CD4-positive, alpha-beta T cell treated with Interleukin-6 at 100 ng/mL for 8 hours (primary cell): ENCODE results near the gene PUM1.

Source experiments
- DNase-seq: peaks from one replicate; pipeline ENCODE4 v3.0.0-alpha.2; 2020; ENCODE audit warnings: mixed read lengths, low spot score

The PUM1 gene

DNA sequence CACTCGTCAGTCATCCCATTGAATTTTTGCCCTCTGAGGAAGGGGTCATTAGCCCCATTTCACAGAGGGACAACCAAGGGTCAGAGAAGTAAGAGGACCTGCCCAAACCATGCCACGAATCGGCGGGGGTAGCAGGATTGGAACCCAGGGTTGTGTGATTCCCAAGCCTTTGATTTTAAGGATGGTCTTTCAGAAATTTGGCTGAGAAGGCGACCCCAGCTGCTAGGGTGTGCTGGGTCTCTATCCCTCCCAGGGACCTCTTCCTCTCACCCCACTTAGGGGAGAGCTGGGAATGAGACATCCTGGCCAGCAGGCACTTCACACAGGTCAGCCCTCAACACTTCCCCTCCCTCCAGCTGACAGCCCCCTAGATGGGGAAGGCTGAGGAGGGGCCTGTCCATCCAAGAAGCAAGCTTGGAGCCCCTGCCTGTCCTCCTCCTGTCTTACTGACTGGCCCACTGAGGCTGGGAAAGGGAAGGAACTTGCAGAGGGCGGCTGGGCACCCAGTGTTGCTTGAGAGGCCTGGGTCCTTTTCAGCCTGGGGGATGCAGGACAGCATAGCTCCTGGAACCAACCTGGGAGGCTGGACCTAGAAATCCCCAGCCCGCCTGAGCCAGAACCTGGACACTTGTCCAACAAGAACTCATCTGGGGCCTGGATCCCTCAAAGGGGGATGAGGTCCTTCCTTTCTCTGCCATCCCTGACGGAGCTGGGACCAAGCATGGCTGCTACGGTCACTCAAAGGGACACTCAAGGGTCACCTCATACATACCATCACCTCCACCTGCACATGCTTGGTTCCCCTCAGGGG lies 158.7 kb downstream of the PUM1 start:
- DNase-seq: no peak

DNA sequence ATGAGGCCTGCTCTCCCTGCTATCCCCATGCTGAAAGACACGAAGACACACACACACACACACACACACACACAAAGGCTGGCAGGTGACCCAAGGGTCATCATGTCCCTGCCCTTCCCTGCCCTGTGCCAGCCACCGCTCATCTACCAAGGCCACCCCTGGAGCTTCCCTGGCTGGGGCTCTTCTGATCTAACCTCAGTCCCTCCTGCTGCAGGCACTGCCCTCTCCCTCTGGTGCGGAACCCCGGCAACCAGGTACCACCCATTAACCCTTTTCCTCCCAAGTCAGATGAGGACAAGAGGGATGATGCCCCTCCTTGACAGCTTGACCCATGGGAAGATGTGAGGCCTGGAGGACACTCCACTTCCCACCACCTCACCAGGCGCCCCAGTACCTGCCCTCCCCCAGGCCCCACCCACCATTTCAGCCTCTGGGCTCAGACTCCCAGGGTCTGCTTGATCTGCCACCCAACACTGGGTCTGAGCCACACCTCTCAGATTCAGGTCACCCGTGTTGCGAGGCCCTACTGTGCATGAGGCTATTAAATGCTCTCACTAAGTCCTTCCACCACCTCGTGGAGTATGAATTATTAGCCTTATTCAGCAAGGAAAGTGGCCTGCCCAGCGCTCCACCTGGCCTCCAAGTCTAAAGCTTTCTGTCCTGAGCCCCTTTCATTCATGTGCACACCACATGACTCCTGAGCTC lies 159.4 kb downstream of the PUM1 start:
- DNase-seq: no peak

DNA sequence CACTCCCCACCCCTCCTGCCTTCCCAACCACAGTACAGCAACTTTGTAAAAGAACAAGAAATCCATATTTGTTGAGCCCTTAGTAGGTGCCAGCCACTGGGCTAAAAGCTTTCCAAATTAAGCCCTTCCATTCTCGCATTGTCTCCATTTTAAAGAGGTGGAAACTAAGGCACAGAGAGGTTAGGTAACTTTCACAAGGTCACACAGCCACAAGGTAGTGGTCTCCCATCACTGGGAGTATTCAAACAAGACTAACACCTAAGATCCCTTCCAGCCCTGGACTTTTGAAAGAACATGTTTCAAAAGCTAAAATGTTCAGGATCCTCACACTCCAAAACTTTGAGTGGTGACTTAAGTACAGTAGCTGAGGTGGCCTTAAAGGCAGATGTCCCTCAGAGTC lies 160.1 kb downstream of the PUM1 start:
- DNase-seq: no peak

DNA sequence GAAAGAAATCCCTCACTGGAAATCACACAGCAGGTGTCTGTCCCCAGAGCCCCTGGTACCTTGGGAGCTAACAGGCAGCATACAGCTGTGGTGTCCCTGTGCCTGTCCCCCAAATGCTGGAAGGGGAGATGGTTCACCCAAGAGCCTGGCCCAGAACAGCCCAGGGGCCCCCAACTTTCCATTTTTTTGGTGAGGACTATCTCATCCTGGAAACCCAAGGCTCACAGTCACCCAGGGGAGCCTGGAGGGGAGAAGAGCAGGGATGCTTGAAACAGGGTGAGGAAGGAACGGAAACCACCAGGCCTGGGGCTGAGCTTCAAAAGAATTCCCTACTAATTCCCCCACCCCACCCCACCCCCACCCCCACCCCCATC lies 160.6 kb downstream of the PUM1 start:
- DNase-seq: no peak

DNA sequence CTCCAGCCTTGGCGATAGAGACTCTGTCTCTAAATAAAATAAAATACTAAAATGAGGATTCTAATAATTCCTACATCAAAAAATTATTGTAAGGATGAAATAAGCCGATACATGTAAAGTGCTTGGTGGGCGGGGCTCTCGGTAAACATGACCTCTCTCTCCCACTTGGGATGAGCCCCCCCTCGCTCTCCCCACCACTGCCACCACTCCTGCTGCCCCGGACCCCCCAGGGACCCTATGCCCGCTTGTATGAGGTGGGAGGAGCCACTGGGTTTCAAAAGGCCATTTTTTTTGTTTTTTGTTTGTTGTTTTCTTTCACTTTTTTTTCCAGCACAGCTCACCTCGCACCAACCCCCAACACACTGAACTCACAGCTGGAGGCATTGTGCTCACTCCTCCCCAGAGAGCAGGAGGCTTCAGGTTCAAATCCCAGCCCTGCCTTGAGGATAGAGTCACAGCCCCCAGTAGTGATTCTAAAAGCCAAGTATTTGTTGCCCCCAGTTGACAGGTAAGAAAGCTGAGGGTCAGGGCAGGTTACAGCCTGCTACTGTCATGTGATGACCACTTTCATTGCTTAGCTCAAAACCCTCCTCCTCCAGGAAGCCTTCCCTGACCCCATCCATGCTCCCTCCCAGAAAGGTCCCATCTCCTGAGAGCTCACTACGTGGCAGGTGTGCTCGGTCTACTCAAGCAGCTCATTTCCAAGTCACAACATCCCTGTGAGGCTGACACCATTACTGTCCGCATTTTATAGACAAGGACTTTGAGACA lies 161.1 kb downstream of the PUM1 start:
- no peak for DNase-seq

DNA sequence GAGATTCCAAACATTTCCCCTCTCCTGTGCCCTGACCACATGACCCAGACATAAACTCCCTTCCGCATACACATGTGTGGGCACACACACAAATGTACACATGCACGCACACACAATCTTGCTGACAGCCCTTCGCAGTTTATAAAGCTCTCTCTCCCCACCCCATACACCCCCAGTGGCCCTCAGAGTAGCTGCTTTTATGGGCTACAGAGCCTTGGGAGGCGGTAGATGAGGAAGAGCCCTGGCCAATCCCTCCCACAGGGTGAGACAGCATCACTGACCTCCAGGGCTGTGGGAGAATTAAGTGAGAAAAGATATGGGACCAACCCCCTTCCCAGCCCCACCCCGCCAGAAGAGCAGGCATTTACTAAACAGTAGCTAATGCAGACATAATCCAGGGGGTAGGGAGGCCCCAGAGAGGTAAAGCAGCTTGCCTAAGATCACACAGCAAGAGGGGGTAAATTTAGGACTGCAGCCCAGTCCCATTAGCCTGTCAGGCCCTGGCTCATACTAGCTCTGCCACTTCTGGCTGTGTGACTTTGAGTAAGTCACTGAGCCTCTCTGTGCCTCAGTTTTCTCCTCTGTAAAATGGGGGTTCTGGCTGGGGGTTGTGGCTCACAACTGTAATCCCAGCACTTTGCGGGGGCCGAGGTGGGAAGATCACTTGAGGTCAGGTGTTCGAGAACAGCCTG lies 162.0 kb downstream of the PUM1 start:
- DNase-seq: no peak

DNA sequence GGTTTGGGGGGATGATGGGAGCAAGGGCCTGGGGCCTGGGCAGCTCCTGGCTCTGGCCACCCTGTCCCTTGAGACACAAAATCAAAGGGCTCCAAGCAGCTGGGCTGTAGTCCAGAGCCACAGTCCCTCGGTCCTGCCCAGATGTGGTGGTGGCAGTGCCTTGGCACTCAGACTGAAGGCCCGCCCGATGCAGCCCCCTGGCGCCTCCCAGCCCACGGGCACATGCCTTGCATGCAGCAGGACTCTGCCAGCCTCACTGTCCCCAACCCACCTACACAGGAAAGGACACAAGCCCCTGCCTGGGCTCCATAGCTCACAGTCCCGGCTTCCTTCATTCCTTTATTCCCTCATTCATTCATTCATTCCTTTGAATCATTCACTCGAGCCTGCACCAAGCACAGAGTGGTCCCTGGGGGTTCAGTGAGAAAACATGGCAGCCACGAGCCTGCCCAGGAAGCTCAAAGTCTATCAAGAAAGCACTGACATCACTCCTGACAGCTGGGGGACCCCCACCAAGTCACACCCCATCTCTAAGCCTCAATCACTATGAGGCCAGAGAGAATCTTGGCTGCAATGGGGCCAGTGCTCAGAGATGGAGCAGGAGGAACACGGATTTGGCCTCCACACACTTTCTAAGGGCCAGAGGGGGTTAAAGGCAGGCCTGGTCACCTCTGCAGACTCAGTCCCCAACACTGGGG lies 162.8 kb downstream of the PUM1 start:
- no peak for DNase-seq

DNA sequence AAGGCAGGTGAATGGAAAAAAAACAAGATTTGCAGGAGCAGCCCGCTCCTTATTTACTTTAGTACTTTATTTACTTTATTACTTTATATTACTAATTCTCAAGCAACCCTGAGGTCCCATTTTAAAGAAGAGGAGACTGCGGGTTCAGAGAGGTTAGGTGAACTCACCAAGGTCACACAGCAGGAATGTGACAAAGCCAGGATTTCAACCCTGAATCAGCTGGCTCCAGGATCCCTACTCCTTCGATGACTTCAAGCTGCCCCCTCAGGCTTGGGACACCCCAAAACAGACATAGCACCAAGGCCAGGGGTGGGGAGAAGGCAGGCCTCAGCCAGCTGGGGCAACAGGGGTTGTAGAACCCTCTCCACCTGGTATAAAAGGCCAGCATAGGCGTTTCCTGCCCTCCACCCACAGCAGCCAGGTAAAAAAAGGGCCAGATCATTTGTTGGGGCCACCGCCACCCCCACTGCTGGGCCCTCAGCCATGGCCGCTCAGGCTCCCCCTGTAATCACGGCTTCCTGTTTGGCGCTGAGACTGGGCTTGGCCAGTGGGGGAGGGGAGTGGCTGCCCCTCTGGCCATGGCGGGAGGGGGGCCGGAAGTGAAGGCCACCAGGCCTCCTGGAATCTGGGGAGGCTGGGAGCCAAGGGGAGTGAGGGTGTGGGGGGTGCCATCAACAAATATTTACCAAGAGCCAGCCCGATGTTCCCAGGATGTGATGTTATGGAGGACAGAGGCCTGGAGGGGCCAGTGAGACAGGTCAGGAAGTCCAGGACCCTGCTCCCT lies 163.5 kb downstream of the PUM1 start:
- DNase-seq: no peak

DNA sequence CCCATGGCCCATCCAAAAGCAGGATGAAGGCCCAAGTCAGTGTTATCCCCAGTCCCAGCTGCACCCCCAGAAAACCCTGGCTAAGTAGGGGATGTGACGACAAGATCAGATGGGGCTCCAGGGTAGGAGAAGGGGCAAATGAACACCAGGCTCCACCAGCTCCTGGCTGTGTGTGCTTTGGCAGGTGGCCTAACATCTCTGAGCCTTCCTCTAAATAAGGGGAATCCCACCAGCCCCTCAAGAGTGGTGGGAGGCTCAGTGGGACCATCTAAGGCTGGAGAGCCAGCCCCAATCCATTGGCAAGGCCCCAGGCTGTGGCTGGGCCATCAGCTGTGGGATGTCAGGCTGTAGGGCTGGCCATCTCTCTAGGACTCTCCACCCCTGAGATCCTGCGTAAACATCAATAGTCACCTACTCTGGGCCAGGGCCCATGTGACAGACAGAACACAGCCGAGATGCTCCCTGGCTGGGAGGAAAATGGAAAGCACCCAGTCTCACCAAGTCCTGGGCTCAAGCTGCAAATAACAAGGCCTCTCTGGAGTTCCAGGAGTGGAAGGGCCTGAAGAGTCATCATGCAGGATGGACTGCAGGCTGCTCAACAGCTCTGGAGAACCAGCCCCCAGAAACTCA lies 164.5 kb downstream of the PUM1 start:
- DNase-seq: no peak

DNA sequence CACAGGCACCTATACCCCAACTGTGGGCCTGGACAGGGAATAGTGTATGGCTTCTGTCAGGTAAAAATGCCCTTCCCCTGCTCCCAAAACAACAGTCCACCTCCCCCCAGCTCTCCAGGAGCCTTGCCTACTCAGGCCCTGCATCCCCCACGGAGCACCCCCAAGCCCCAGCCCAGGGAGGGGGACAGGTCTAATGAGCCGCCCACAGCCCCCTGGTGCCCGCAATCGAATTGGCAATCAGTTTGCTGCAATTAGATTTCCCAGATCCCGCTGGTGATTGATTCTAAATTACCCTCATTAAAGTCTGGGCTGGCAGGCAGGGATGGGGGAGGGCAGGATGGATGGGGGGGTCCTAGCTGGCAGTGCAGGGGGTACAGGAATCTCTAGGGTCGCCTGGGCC lies 165.0 kb downstream of the PUM1 start:
- no peak for DNase-seq

DNA sequence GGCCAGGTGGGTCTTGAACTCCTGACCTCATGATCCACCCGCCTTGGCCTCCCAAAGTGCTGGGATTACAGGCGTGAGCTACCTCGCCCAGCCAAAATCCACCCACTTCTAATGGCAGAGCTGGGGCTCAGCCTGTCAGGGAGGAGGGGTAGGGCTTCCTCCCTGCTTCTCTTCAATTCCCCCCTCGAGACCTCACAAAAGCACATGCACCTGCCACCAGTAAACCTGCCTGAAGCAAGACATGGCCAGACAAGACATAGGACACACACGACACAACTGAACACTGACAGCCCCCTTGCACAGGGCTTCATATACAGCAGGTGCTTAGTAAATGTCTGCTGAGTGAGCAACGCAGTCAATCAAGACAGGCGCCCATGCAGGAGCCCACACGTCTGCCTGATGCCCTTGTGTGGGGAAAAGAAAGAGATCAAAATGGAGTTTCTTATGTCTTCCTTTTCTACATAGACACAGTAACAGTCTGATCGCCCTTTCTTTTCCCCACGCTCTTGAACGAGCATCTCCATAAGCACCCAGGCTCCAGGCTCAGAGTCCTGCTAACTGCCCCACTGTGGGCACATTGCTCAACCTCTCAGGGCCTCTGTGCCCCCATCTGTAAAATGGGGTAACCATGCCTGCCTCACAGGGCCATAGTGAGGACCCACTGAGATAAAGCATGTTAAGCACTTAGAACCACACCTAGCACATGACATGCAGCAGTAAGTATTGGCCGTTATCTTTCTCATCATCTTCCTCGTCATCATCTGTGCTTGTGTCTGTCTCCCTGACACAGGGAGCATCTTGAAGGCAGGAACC lies 165.7 kb downstream of the PUM1 start:
- no peak for DNase-seq

DNA sequence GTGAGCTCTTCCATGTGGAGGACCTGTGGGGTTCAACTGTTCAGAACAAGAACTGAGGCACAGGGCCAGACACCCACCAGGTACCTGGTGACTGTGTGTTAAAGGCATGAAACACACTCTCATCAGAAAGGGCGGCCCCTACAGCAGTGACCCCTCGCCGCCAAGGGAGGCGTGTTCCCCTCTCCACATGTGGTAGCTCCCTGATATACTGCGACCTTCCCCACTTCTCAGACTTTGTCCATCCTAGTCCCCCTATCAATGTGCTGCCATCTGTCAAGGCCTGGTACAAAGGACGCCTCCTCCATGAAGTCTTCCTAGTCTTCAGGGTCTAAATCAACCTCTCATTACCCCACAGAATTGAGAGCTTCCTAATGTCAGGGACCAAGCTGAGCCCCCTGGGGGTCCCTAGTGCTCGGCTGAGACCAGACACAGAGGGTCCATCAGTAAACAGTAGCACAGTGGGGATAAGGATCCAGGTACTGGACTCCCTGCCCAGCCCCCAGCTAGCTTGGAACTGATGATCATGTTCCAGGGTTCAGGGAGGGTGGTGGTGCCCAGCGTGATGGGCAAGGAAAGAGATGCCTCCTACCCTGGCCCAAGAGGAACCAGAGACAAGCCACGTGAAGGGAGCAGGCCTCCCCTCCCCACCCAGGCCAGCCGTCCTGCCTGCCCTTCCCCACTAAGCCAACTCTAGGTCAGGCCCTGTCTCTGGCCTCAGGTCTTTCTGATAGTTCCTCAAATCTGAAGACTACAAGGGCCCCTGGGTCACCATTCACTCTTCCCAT lies 167.3 kb downstream of the PUM1 start:
- no peak for DNase-seq

DNA sequence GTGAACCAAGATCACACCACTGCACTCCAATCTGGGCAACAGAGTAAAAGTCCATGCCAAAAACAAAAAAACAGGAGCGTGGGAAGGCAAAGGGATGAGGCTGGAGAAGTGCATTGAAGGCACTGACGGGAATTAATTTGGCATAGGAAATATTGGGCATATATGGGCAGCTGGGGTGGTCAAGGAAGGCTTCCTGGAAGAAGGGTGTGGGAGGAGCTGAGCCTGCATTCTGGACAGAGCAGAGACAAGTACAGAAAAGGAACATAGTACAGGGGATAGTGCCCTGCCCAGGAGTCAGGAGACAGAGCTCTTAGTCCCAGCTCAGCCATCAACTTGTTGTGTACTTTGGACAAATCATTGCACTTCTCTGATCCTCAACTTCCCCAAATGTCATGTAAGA lies 168.6 kb downstream of the PUM1 start:
- no peak for DNase-seq

DNA sequence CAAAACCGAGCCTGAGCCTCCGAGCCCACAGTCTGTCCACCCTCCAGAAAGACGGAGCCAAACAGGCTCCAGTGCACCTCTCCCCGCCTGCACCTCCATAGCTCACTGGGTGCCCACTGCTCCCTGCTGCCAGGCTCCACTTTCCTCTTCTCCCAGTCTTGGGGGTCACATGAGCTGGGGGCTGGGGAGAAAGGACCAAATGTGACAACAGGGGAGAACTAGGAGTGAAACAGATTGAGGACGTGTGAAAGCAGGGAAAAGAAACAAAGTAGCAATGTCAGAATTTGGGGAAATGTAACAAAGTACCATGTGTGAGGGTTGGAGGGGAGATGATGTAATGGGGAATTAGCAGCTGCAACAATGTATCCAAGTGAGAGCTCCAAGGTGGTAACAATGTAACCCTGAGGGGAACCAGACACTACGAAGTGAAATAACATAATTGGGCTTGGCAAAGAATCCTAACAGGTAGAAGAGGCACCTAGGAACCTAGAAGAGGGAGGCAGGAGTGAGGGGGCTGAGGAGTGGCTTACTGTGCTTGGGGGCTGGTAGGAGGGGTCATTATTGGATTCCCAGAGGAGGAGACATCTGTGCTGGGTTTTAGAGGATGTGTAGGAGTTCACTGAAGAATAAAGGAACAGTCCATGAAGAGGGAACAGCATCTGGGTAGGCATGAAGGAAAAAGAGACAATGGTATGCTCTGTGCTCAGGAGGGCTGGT lies 169.4 kb downstream of the PUM1 start:
- no peak for DNase-seq

DNA sequence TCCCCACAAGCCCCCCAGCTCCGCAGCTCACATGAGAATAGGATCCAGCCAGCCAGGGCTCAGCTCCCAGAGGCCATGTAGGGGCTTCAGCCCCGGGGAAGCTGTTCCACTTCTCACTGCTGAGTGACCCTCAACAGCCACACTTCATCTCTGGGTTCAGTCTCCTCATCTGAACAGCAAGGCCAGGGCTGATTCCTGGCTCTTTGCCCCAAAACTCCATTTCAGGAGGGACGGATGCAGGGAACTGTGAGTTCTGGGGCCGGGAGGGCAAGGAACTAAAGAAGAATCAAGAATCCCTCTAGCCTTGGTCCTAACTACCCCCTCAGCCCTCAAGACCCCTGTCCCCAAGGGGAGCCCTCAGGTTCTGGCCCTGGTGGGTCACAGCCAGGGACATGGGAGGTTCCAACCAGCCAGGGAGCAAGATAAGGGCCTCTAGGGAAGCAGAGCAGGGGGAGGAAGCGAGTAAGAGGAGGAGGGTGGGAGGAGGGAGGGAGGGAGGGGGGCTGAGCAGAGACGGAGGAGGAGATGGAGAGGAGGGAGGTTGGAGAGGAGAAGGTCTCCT lies 170.1 kb downstream of the PUM1 start:
- DNase-seq: no peak

DNA sequence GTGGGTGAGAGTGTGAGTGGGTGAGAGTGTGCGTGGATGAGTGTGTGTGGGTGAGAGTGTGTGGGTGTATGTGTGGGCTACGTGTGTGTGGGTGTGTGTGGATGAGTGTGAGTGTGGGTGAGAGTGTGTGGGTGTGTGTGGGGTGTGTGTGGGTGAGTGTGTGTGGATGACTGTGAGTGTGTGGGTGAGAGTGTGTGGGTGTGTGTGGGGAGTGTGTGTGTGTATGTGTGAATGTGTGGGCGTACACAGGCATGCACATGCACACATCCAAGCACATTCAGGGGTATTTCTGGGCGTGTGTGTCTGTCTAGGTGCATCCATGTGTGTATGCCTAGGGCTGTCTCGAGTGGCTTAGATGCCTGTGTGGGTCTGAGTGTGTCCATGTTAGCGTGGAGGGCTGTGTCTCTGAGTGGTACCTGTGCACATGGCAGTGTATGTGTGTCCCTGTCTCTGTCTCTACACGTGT lies 171.0 kb downstream of the PUM1 start:
- no peak for DNase-seq

DNA sequence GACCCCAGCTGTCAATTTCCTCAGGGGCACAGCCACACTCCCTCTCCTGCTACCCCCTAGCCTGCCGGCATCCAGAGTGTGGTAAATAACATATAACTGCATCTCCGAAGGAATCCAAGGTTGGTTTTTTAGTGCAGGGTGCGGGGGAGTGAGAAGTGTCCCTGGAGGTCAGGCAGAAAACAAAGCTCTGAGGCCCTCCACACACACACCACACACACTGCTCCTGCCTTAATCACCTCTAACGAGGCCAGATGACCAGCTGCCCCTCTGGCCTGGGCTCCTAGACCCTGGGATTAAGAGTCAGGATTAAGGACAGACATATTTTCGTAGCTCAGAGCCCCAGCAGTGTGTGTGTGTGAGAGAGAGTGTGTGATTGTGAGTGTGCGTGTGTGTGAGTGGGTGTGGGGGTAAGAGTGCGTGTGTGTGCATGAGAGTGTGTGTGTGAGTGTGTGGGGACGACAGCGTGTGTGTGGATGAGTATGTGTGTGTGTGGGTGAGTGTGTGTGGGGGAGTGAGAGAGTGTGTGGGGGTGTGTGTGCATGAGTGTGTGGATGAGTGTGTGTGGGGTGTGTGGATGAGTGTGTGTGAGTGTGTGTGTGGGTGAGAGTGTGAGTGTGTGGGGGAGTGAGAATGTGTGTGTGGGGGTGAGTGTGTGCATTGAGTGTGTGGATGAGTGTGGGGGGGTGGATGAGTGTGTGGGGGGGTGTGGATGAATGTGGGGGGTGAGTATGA lies 171.6 kb downstream of the PUM1 start:
- DNase-seq: no peak
